GM23338 (cell line): ENCODE measurements around the gene OGFRL1.

Source experiments
- CREB1 ChIP-seq: fragments of 250-450 bp; sonication (Bioruptor Pico); IDR thresholded peaks from 2 replicates; pipeline ENCODE4 v1.5.0; 2020; ENCODE audit warnings: low read depth, mild to moderate bottlenecking, moderate library complexity
- CTCF ChIP-seq, 2 experiments: fragments of 200-600 bp in 1 of 2; sonication (generic) in 1 of 2; conservative IDR thresholded peaks; 2 replicates each; pipeline versions ENCODE4 v1.5.1 to v1.6.1; 2016 to 2017; ENCODE audit warnings: antibody characterized with exemption in 2 of 2, low read depth in 2 of 2, mild to moderate bottlenecking in 2 of 2, moderate library complexity in 1 of 2
- ETS1 ChIP-seq: IDR thresholded peaks from 2 replicates; pipeline ENCODE4 v1.6.1; 2016; ENCODE audit warnings: antibody characterized with exemption
- EZH2 ChIP-seq: fragments of 200-600 bp; sonication (generic); IDR thresholded peaks from one replicate; pipeline ENCODE4 v1.8.0; 2017; ENCODE audit warnings: antibody characterized with exemption, mild to moderate bottlenecking, low read depth; ENCODE audit not compliant: unreplicated experiment
- EZH2phosphoT487 ChIP-seq: fragments of 200-600 bp; sonication (generic); IDR thresholded peaks from one replicate; pipeline ENCODE4 v1.8.1; 2018; ENCODE audit warnings: antibody characterized with exemption; ENCODE audit not compliant: unreplicated experiment
- JUNB ChIP-seq: IDR thresholded peaks from one replicate; pipeline ENCODE4 v1.6.1; 2016; ENCODE audit warnings: antibody characterized with exemption; ENCODE audit not compliant: unreplicated experiment
- POLR2AphosphoS5 ChIP-seq: IDR thresholded peaks from 2 replicates; pipeline ENCODE4 v1.6.1; 2016; ENCODE audit warnings: antibody characterized with exemption, low read depth
- REST ChIP-seq: IDR thresholded peaks from one replicate; pipeline ENCODE4 v1.6.1; 2018; ENCODE audit warnings: antibody characterized with exemption; ENCODE audit not compliant: unreplicated experiment
- STAT1 ChIP-seq: IDR thresholded peaks from one replicate; pipeline ENCODE4 v1.6.1; 2016; ENCODE audit warnings: antibody characterized with exemption; ENCODE audit not compliant: unreplicated experiment
- ZNF331 ChIP-seq: fragments of 250-450 bp; sonication (Bioruptor Pico); IDR thresholded peaks from 2 replicates; pipeline ENCODE4 v1.5.0; 2020; ENCODE audit warnings: low read depth, mild to moderate bottlenecking, moderate library complexity

- TF ChIP-seq CTCF (conservative IDR thresholded peaks at IDR 0.05; ENCODE audit: low read depth in 2 of 2) = no peak
- no peak for TF ChIP-seq CREB1 (CRISPR knock-in tag)
- TF ChIP-seq ZNF331 = no peak
- no peak for TF ChIP-seq REST
- TF ChIP-seq POLR2AphosphoS5 = no peak
- no peak for TF ChIP-seq EZH2phosphoT487
- no peak for TF ChIP-seq JUNB
- TF ChIP-seq EZH2 = no peak
- TF ChIP-seq ETS1 = no peak
- TF ChIP-seq STAT1 = no peak
Observed at GRCh38 chr6:71277926-71278600, 10.5 kb upstream of the OGFRL1 start.
